Measurements from ENCODE around the gene RPL13.

DNA sequence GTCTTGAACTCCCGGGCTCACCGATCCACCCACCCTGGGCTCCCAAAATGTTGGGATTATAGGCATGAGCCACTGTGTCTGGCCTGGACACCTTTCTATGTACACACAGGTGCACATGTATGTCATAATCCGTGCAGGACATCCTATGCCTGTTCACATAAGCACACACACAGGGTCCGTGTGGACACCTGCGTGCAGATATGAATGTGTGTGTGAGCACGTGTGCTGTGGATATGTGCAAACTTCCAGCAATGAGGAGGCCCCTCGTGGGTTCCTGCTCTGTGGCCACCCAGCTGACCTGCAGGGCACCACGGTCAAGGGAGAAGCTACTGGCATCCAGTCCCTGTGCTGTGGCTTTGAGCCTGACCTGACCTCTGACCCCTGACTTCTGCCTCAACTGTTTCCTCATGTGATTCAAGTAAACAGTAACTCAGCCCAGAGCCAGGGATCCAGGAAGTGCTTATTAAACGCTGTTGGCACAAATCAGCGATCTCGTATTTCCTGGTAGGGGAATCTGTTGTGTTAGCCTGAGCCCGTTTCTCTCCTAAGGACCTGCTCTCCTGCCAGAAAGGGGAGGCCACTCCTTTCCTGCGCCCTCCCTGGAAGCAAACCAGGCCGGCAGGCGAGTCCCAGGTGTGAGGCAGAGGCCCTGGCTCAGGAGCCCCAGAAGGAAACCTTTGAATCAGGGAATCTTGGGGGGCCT is 21.5 kb downstream of the RPL13 start:
- TF ChIP-seq, protein P1, sequence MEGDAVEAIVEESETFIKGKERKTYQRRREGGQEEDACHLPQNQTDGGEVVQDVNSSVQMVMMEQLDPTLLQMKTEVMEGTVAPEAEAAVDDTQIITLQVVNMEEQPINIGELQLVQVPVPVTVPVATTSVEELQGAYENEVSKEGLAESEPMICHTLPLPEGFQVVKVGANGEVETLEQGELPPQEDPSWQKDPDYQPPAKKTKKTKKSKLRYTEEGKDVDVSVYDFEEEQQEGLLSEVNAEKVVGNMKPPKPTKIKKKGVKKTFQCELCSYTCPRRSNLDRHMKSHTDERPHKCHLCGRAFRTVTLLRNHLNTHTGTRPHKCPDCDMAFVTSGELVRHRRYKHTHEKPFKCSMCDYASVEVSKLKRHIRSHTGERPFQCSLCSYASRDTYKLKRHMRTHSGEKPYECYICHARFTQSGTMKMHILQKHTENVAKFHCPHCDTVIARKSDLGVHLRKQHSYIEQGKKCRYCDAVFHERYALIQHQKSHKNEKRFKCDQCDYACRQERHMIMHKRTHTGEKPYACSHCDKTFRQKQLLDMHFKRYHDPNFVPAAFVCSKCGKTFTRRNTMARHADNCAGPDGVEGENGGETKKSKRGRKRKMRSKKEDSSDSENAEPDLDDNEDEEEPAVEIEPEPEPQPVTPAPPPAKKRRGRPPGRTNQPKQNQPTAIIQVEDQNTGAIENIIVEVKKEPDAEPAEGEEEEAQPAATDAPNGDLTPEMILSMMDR (IDR thresholded peaks at IDR 0.05) = no peak
- TF ChIP-seq EZH2phosphoT487 (IDR thresholded peaks at IDR 0.05) = no peak

All from neural progenitor cell (in vitro differentiated cells).